Measurements from ENCODE around the gene RPS5. TPM values are rescaled to one million over a fixed set of nuclear protein-coding genes. Genes with fewer than 3 reads are reported as not detected.

The RPS5 gene
- total and polyA plus RNA-seq, 9 of the 15 experiments (the other 6 are each of a cell fraction or from before 2014, with no cell fraction given): 1,228 to 3,570 (median 2,484) TPM

- no peak for TF ChIP-seq ARID3B (CRISPR knock-in tag; IDR thresholded peaks at IDR 0.05; ENCODE audit: borderline replicate concordance)
- no peak for TF ChIP-seq ZNF398 (CRISPR knock-in tag; IDR thresholded peaks at IDR 0.05)
- peak; percentile 82 for TF ChIP-seq MBD2 (IDR thresholded peaks at IDR 0.05; ENCODE audit: borderline replicate concordance, low read depth)
- no peak for TF ChIP-seq CHAMP1 (IDR thresholded peaks at IDR 0.05)
- no peak for TF ChIP-seq GATA2 (CRISPR knock-in tag; IDR thresholded peaks at IDR 0.05)
- peak; percentile 79; the same call in 1 of the 2 replicates for TF ChIP-seq KDM2B (CRISPR knock-in tag; IDR thresholded peaks at IDR 0.05)
- TF ChIP-seq PBX2 (CRISPR knock-in tag; IDR thresholded peaks at IDR 0.05; ENCODE audit: low read depth): peak; percentile 91
- TF ChIP-seq PBX2 (tag; conservative IDR thresholded peaks at IDR 0.05; ENCODE audit: low read depth): peak; percentile 99
- no peak for TF ChIP-seq NR2F6 (CRISPR knock-in tag; IDR thresholded peaks at IDR 0.05)
- TF ChIP-seq NFATC3 (IDR thresholded peaks at IDR 0.05): no peak
- no peak for TF ChIP-seq ZNF3 (CRISPR knock-in tag; IDR thresholded peaks at IDR 0.05)
- no peak; the same call in 1 of the 2 replicates for TF ChIP-seq KLF6 (CRISPR knock-in tag; IDR thresholded peaks at IDR 0.05; ENCODE audit: borderline replicate concordance)
- 0 out of 4 replicates have a peak, but pooled peaks of 1 of the 2 experiments have one; percentile 68 for TF ChIP-seq TBL1XR1 (IDR thresholded peaks at IDR 0.05; ENCODE audit: low read length in 2 of 2)
- peak; percentile 95 for TF ChIP-seq HMGN3 (IDR thresholded peaks at IDR 0.05; ENCODE audit: borderline replicate concordance, extremely low read depth, insufficient read length, low read depth, low read length)
- TF ChIP-seq POLR2AphosphoS2 (IDR thresholded peaks at IDR 0.05; ENCODE audit: low read length): no peak
- peak; percentile 55; the same call in 1 of the 2 replicates for TF ChIP-seq PML (IDR thresholded peaks at IDR 0.05; ENCODE audit: low read length)
- TF ChIP-seq LCOR (CRISPR knock-in tag; IDR thresholded peaks at IDR 0.05): no peak
- TF ChIP-seq LEF1 (IDR thresholded peaks at IDR 0.05): no peak
- no peak for TF ChIP-seq RFX7 (CRISPR knock-in tag; IDR thresholded peaks at IDR 0.05)
- no peak for TF ChIP-seq FOXJ3 (CRISPR knock-in tag; IDR thresholded peaks at IDR 0.05)
Observed at GRCh38 chr19:58380662-58381459, 6.2 kb upstream of the RPS5 start, which contains the start of gene ZNF837 (continued).
